ENCODE measurements around the gene PAN3.

DNA sequence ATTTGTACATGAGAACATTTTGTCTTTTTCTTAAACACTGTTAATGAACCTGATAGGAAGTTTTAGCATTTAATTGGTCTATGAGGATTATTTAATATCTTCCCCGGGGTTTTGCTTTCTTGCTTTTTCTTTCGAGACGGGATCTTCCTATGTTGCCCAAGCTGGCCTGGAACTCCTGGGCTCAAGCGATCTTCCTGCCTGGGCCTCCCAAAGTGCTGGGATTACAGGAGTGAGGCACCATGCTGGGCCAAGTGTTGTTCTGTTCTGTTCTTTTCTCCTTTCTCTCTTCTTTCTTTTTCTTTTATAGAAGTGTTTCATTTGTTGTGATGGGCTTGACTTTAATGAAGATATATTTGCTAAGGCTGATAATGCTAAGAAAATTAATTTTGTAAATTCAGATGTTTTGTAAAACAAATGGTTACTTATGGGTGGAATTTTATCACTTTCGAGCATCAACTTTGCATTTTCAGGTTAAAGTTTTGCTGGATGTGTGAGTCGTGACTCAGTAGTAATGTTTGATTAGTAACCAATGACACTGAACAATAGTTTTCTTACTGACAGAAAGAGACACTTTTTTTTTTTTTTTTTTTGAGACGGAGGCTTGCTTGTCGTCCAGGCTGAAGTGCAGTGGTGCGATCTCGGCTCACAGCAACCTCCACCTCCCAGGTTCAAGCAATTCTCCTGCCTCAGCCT, 2.2 kb downstream of the PAN3 start:
- no peak for TF ChIP-seq CTCF (IDR thresholded peaks at IDR 0.05)
- TF ChIP-seq POLR2A (IDR thresholded peaks at IDR 0.05), result no peak
